ENCODE data around the gene AKAP12.

Gene AKAP12

GRCh38 chr6:151248295-151248694, 8.5 kb downstream of the AKAP12 start:
- no peak overlapping the region for H3K4me3 Mint-ChIP-seq
- no peaks in the 10 kb centered on the region for H3K9me3 Mint-ChIP-seq
- peaks cover 33% of the 10 kb centered on the region for H3K27me3 Mint-ChIP-seq (ENCODE audit: low read depth)
- H3K4me1 Mint-ChIP-seq (ENCODE audit: low read depth): no peaks in the 10 kb centered on the region
- no peaks in the 10 kb centered on the region for H3K36me3 Mint-ChIP-seq (ENCODE audit: low read depth)
- H3K27ac Mint-ChIP-seq: no peak overlapping the region

- Mint-ChIP-seq H3K27ac (no peak overlapping the region), H3K4me1 (ENCODE audit: low read depth) (no peaks in the 10 kb centered on the region), H3K4me3 (no peak overlapping the region), H3K27me3 (ENCODE audit: low read depth) (peaks cover 15% of the 10 kb centered on the region), H3K9me3 (no peaks in the 10 kb centered on the region), H3K36me3 (ENCODE audit: low read depth) (no peaks in the 10 kb centered on the region)
These were observed 12.9 kb downstream of the AKAP12 start for GRCh38 chr6:151252634-151253033.

GRCh38 chr6:151254451-151255081, 14.8 kb downstream of the AKAP12 start:
- H3K4me1 Mint-ChIP-seq (ENCODE audit: low read depth): no peaks in the 10 kb centered on the region
- peaks cover 14% of the 10 kb centered on the region for H3K27me3 Mint-ChIP-seq (ENCODE audit: low read depth)
- H3K9me3 Mint-ChIP-seq: no peaks in the 10 kb centered on the region
- no peaks in the 10 kb centered on the region for H3K36me3 Mint-ChIP-seq (ENCODE audit: low read depth)
- H3K27ac Mint-ChIP-seq: no peak overlapping the region
- no peak overlapping the region for H3K4me3 Mint-ChIP-seq

- Mint-ChIP-seq H3K27me3 (ENCODE audit: low read depth) (peaks cover 14% of the 10 kb centered on the region), H3K9me3 (no peaks in the 10 kb centered on the region), H3K4me3 (no peak overlapping the region), H3K27ac (no peak overlapping the region), H3K36me3 (ENCODE audit: low read depth) (no peaks in the 10 kb centered on the region), H3K4me1 (ENCODE audit: low read depth) (no peaks in the 10 kb centered on the region)
These were observed 16.0 kb downstream of the AKAP12 start for GRCh38 chr6:151255811-151256210.

- H3K27ac Mint-ChIP-seq: no peak overlapping the region
These were observed 18.2 kb downstream of the AKAP12 start for GRCh38 chr6:151257985-151258445.

DNA sequence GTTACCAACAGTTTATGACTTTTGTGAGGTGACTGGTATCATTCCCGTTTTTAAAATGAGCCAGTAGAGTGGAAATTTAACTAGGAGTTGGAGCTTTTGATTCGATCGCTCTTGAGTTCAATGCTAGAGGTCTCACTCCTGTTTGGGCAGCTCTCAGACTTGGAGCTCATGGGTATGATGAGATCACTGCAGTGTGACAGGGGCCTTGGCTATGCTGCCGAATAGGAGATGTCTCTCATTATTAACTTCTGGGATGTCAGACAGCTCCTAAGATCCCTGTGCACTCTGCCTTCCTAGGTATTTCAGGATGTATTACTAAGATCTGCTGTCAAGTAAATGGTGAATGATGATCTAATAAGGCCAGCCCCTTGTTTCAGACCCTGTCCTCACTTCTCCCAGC, 20.4 kb downstream of the AKAP12 start:
- Mint-ChIP-seq H3K27me3 (ENCODE audit: low read depth) (peaks cover 9% of the 10 kb centered on the region), H3K36me3 (ENCODE audit: low read depth) (no peaks in the 10 kb centered on the region), H3K4me3 (no peak overlapping the region), H3K9me3 (no peaks in the 10 kb centered on the region), H3K27ac (no peak overlapping the region), H3K4me1 (ENCODE audit: low read depth) (no peaks in the 10 kb centered on the region)

More at GRCh38 chr6:151257985-151258445, 18.2 kb downstream of the AKAP12 start:
- no peaks in the 10 kb centered on the region for H3K36me3 Mint-ChIP-seq (ENCODE audit: low read depth)
- no peaks in the 10 kb centered on the region for H3K4me1 Mint-ChIP-seq (ENCODE audit: low read depth)
- H3K9me3 Mint-ChIP-seq: no peaks in the 10 kb centered on the region
- H3K4me3 Mint-ChIP-seq: no peak overlapping the region
- H3K27me3 Mint-ChIP-seq (ENCODE audit: low read depth): peaks cover 9% of the 10 kb centered on the region

- peaks cover 25% of the 10 kb centered on the region for H3K27me3 Mint-ChIP-seq (ENCODE audit: low read depth)
- no peaks in the 10 kb centered on the region for H3K9me3 Mint-ChIP-seq
- no peaks in the 10 kb centered on the region for H3K36me3 Mint-ChIP-seq (ENCODE audit: low read depth)
- H3K4me1 Mint-ChIP-seq (ENCODE audit: low read depth): no peaks in the 10 kb centered on the region
- H3K4me3 Mint-ChIP-seq: no peak overlapping the region
- H3K27ac Mint-ChIP-seq: no peak overlapping the region
These were observed 23.3 kb downstream of the AKAP12 start for GRCh38 chr6:151263035-151263434.

DNA sequence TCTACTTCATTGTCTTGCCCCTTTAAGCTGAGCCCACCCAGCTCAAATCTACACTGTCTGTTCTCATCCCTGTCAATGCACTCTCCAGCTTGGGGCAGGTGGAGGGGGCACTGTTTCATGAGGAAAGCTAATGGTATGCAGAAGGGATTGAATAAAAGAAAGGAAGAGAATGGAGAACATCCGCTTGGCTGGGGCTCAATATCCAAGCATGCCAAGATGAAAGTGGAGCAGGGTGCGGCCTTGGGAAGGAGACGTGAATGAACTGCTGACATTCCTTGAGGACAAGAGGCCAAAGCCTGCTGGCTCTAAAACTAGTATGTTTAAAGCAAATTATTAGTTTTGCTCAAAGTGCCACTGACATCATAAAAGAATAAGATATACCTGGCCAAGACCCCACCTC, 24.2 kb downstream of the AKAP12 start:
- Mint-ChIP-seq H3K4me3 (no peak overlapping the region), H3K27me3 (ENCODE audit: low read depth) (peaks cover 22% of the 10 kb centered on the region), H3K4me1 (ENCODE audit: low read depth) (no peaks in the 10 kb centered on the region), H3K27ac (no peak overlapping the region), H3K9me3 (no peaks in the 10 kb centered on the region), H3K36me3 (ENCODE audit: low read depth) (no peaks in the 10 kb centered on the region)

- Mint-ChIP-seq H3K4me1 (ENCODE audit: low read depth) (no peaks in the 10 kb centered on the region), H3K27ac (no peak overlapping the region), H3K4me3 (no peak overlapping the region), H3K9me3 (no peaks in the 10 kb centered on the region), H3K27me3 (ENCODE audit: low read depth) (peaks cover 29% of the 10 kb centered on the region), H3K36me3 (ENCODE audit: low read depth) (no peaks in the 10 kb centered on the region)
These were observed 25.5 kb downstream of the AKAP12 start for GRCh38 chr6:151265282-151265681.

GRCh38 chr6:151269321-151269995, 29.7 kb downstream of the AKAP12 start:
- H3K36me3 Mint-ChIP-seq (ENCODE audit: low read depth): no peaks in the 10 kb centered on the region
- H3K4me3 Mint-ChIP-seq: no peak overlapping the region
- no peaks in the 10 kb centered on the region for H3K4me1 Mint-ChIP-seq (ENCODE audit: low read depth)
- H3K9me3 Mint-ChIP-seq: no peaks in the 10 kb centered on the region
- H3K27me3 Mint-ChIP-seq (ENCODE audit: low read depth): peaks cover 29% of the 10 kb centered on the region
- H3K27ac Mint-ChIP-seq: no peak overlapping the region

GRCh38 chr6:151275121-151275520, 35.4 kb downstream of the AKAP12 start:
- H3K36me3 Mint-ChIP-seq (ENCODE audit: low read depth): no peaks in the 10 kb centered on the region
- H3K27me3 Mint-ChIP-seq (ENCODE audit: low read depth): peaks cover 18% of the 10 kb centered on the region
- no peak overlapping the region for H3K4me3 Mint-ChIP-seq
- H3K27ac Mint-ChIP-seq: no peak overlapping the region
- no peaks in the 10 kb centered on the region for H3K4me1 Mint-ChIP-seq (ENCODE audit: low read depth)
- no peaks in the 10 kb centered on the region for H3K9me3 Mint-ChIP-seq

- Mint-ChIP-seq H3K4me3 (no peak overlapping the region), H3K27ac (no peak overlapping the region), H3K4me1 (ENCODE audit: low read depth) (no peaks in the 10 kb centered on the region), H3K9me3 (no peaks in the 10 kb centered on the region), H3K36me3 (ENCODE audit: low read depth) (no peaks in the 10 kb centered on the region), H3K27me3 (ENCODE audit: low read depth) (peaks cover 19% of the 10 kb centered on the region)
These were observed 35.8 kb downstream of the AKAP12 start for GRCh38 chr6:151275566-151275965.

GRCh38 chr6:151276112-151276740, 36.5 kb downstream of the AKAP12 start:
- Mint-ChIP-seq H3K4me3 (no peak overlapping the region), H3K9me3 (no peaks in the 10 kb centered on the region), H3K36me3 (ENCODE audit: low read depth) (no peaks in the 10 kb centered on the region), H3K27ac (no peak overlapping the region), H3K27me3 (ENCODE audit: low read depth) (peaks cover 26% of the 10 kb centered on the region), H3K4me1 (ENCODE audit: low read depth) (peaks cover 2% of the 10 kb centered on the region)

- Mint-ChIP-seq H3K36me3 (ENCODE audit: low read depth) (no peaks in the 10 kb centered on the region), H3K9me3 (no peaks in the 10 kb centered on the region), H3K4me3 (no peak overlapping the region), H3K27me3 (ENCODE audit: low read depth) (peaks cover 51% of the 10 kb centered on the region), H3K27ac (no peak overlapping the region), H3K4me1 (ENCODE audit: low read depth) (peaks cover 6% of the 10 kb centered on the region)
These were observed 40.1 kb downstream of the AKAP12 start for GRCh38 chr6:151279891-151280290.

- Mint-ChIP-seq H3K4me3 (no peak overlapping the region), H3K9me3 (no peaks in the 10 kb centered on the region), H3K4me1 (ENCODE audit: low read depth) (peaks cover 7% of the 10 kb centered on the region), H3K27ac (no peak overlapping the region), H3K27me3 (ENCODE audit: low read depth) (peaks cover 56% of the 10 kb centered on the region), H3K36me3 (ENCODE audit: low read depth) (no peaks in the 10 kb centered on the region)
These were observed 41.1 kb downstream of the AKAP12 start for GRCh38 chr6:151280859-151281258.

All from T-helper 1 cell treated with Interleukin-12 subunit alpha and Interleukin-12 subunit beta and Interleukin-4 antibody, amounts not matched to agents 30 μg/mL and 1 μg/mL, for 36 hours (primary cell).